IMR-90 (cell line): ENCODE measurements around the gene ZDHHC19. TPM values are rescaled to one million over a fixed set of nuclear protein-coding genes. Genes with fewer than 3 reads are reported as not detected.

Experiments
- ATAC-seq: fragments of 200-7000 bp; cut with Tn5 transposase; 2 replicates; pipeline ENCODE4 v1.9.1; 2020; ENCODE audit warnings: low read depth, mild to moderate bottlenecking, moderate library complexity
- BruUV-seq: library from RNA; stranded (reverse); fragments of 400-500 nt; replicated peaks from 2 replicates; lab custom pipeline; 2021; lab: Mats Ljungman, UMichigan
- CTCF ChIA-PET: fragments of 300-600 bp; formaldehyde crosslinking; extraction: SDS; loops from one replicate; lab custom pipeline; 2021; ENCODE audit warnings: antibody characterized with exemption; lab: Yijun Ruan, JAX
- POLR2A ChIA-PET: fragments of 300-600 bp; sonication (Branson Sonifier 250); formaldehyde crosslinking; loops from one replicate; lab custom pipeline; 2022; ENCODE audit warnings: antibody characterized with exemption; ENCODE audit not compliant: unreplicated experiment; lab: Charles Lee
- DNase-seq: peaks from one replicate; pipeline ENCODE4 v3.0.0; 2013
- H2AFZ ChIP-seq: replicated peaks from 2 replicates; pipeline ENCODE3; 2013; ENCODE audit warnings: low read length, mild to moderate bottlenecking; ENCODE audit not compliant: poor library complexity
- H2AK5ac ChIP-seq: 2 replicates; pipeline ENCODE4 v1.6.1; 2013; ENCODE audit warnings: low read depth, low read length, inconsistent platforms
- H2AK9ac ChIP-seq: replicated peaks from 2 replicates; pipeline ENCODE3; 2013; ENCODE audit warnings: mild to moderate bottlenecking, low read depth, low read length, moderate library complexity; ENCODE audit not compliant: poor library complexity
- H2BK120ac ChIP-seq: 2 replicates; pipeline ENCODE4 v1.6.1; 2013; ENCODE audit warnings: low read depth, low read length, inconsistent platforms
- H2BK15ac ChIP-seq: 3 replicates; pipeline ENCODE4 v1.6.1; 2013; ENCODE audit warnings: low read depth, low read length, inconsistent platforms
- H2BK20ac ChIP-seq: 2 replicates; pipeline ENCODE4 v1.6.1; 2013; ENCODE audit warnings: low read depth, mild to moderate bottlenecking, inconsistent platforms, low read length, moderate library complexity
- H2BK5ac ChIP-seq: 2 replicates; pipeline ENCODE4 v1.6.1; 2013; ENCODE audit warnings: mild to moderate bottlenecking, low read depth, low read length, inconsistent platforms; ENCODE audit not compliant: poor library complexity, severe bottlenecking
- H3K14ac ChIP-seq: replicated peaks from 2 replicates; pipeline ENCODE4 v1.6.1; 2013; ENCODE audit warnings: low read depth, low read length, inconsistent platforms
- H3K18ac ChIP-seq: 2 replicates; pipeline ENCODE4 v1.6.1; 2013; ENCODE audit warnings: low read depth, low read length, control low read depth
- H3K23ac ChIP-seq: 2 replicates; pipeline ENCODE4 v1.6.1; 2013; ENCODE audit warnings: low read depth, low read length, inconsistent platforms
- H3K27ac ChIP-seq: 2 replicates; pipeline ENCODE4 v1.5.1; 2013; ENCODE audit warnings: mild to moderate bottlenecking, control low read depth, low read length; ENCODE audit not compliant: insufficient read depth
- H3K27me3 ChIP-seq: 2 replicates; pipeline ENCODE4 v1.6.1; 2013; ENCODE audit warnings: low read length; ENCODE audit not compliant: control insufficient read depth, insufficient read depth
- H3K36me3 ChIP-seq: 2 replicates; pipeline ENCODE4 v1.6.1; 2013; ENCODE audit warnings: low read length, mixed read lengths; ENCODE audit not compliant: control insufficient read depth, insufficient read depth
- H3K4ac ChIP-seq: 2 replicates; pipeline ENCODE4 v1.6.1; 2013; ENCODE audit warnings: low read depth, low read length, inconsistent platforms
- H3K4me1 ChIP-seq: 2 replicates; pipeline ENCODE4 v1.6.1; 2013; ENCODE audit warnings: low read length, mixed read lengths; ENCODE audit not compliant: control insufficient read depth, insufficient read depth
- H3K4me2 ChIP-seq: 2 replicates; pipeline ENCODE4 v1.6.1; 2013; ENCODE audit warnings: low read depth, mild to moderate bottlenecking, control low read depth, low read length, moderate library complexity
- H3K4me3 ChIP-seq: 2 replicates; pipeline ENCODE4 v1.5.1; 2013; ENCODE audit warnings: low read depth, mild to moderate bottlenecking, control low read depth, low read length, moderate library complexity; ENCODE audit not compliant: insufficient read depth
- H3K56ac ChIP-seq: 2 replicates; pipeline ENCODE4 v1.6.1; 2013; ENCODE audit warnings: low read length, inconsistent platforms; ENCODE audit not compliant: insufficient read depth; ENCODE audit errors: extremely low read depth
- H3K79me1 ChIP-seq, 2 experiments: 2 replicates each; pipeline ENCODE4 v1.6.1; 2013; ENCODE audit warnings: low read length in 2 of 2, inconsistent platforms in 1 of 2, low read depth in 1 of 2
- H3K9ac ChIP-seq: 2 replicates; pipeline ENCODE4 v1.6.1; 2013; ENCODE audit warnings: low read depth, low read length, control low read depth
- H3K9me1 ChIP-seq: 2 replicates; pipeline ENCODE4 v1.6.1; 2013; ENCODE audit warnings: low read length, inconsistent platforms; ENCODE audit not compliant: insufficient read depth
- H3K9me3 ChIP-seq: 2 replicates; pipeline ENCODE4 v1.6.1; 2013; ENCODE audit warnings: low read length; ENCODE audit not compliant: control insufficient read depth, insufficient read depth
- H4K20me1 ChIP-seq: 2 replicates; pipeline ENCODE4 v1.6.1; 2013; ENCODE audit warnings: low read length, inconsistent platforms; ENCODE audit not compliant: insufficient read depth
- H4K5ac ChIP-seq: 2 replicates; pipeline ENCODE4 v1.6.1; 2013; ENCODE audit warnings: mild to moderate bottlenecking, low read depth, low read length, control low read depth
- H4K8ac ChIP-seq, 2 experiments: 2 replicates each; pipeline ENCODE4 v1.6.1; 2013; ENCODE audit warnings: low read depth in 2 of 2, low read length in 2 of 2, control low read depth in 1 of 2, inconsistent platforms in 1 of 2
- H4K91ac ChIP-seq: 2 replicates; pipeline ENCODE4 v1.6.1; 2013; ENCODE audit warnings: low read depth, low read length, inconsistent platforms; ENCODE audit not compliant: insufficient read depth
- BHLHE40 ChIP-seq: fragments of 150-350 bp; IDR thresholded peaks from 2 replicates; pipeline ENCODE4 v1.6.1; 2016; ENCODE audit warnings: mild to moderate bottlenecking, low read depth, low read length
- CEBPB ChIP-seq: IDR thresholded peaks from 2 replicates; pipeline ENCODE4 v1.6.1; 2012; ENCODE audit warnings: low read depth, low read length, improper control_type of control experiment
- FOS ChIP-seq: fragments of 150-350 bp; IDR thresholded peaks from 2 replicates; pipeline ENCODE4 v1.6.1; 2016; ENCODE audit warnings: low read depth, low read length
- MAFK ChIP-seq: IDR thresholded peaks from 2 replicates; pipeline ENCODE4 v1.6.1; 2012; ENCODE audit warnings: low read depth, low read length, improper control_type of control experiment
- MAZ ChIP-seq: IDR thresholded peaks from 2 replicates; pipeline ENCODE4 v1.6.1; 2012; ENCODE audit warnings: low read depth, mild to moderate bottlenecking, low read length, improper control_type of control experiment, moderate library complexity, borderline replicate concordance
- MXI1 ChIP-seq: IDR thresholded peaks from 2 replicates; pipeline ENCODE4 v1.6.1; 2012; ENCODE audit warnings: low read depth, mild to moderate bottlenecking, low read length, moderate library complexity, borderline replicate concordance
- POLR2A ChIP-seq: IDR thresholded peaks from 2 replicates; pipeline ENCODE4 v1.6.1; 2012; ENCODE audit warnings: mild to moderate bottlenecking, low read depth, low read length
- RAD21 ChIP-seq: IDR thresholded peaks from 2 replicates; pipeline ENCODE4 v1.6.1; 2012; ENCODE audit warnings: low read length, improper control_type of control experiment
- RCOR1 ChIP-seq: IDR thresholded peaks from 2 replicates; pipeline ENCODE4 v1.6.1; 2012; ENCODE audit warnings: mild to moderate bottlenecking, low read length, improper control_type of control experiment; ENCODE audit not compliant: insufficient replicate concordance
- RFX5 ChIP-seq: IDR thresholded peaks from 2 replicates; pipeline ENCODE4 v1.8.0; 2012; ENCODE audit warnings: low read depth, mild to moderate bottlenecking, low read length, moderate library complexity
- SMC3 ChIP-seq: fragments of 150-350 bp; IDR thresholded peaks from 2 replicates; pipeline ENCODE4 v1.6.1; 2016; ENCODE audit warnings: low read depth, mild to moderate bottlenecking, antibody characterized with exemption, low read length, moderate library complexity
- WGBS, 2 experiments: methylation state at CpG; one replicate each; pipeline versions ENCODE4 v1.1.5 to v1.1.7; 2013; ENCODE audit warnings: missing lambda C conversion rate in 2 of 2; ENCODE audit not compliant: insufficient read length in 1 of 2; ENCODE audit errors: extremely low coverage in 2 of 2; 5-methylcytosine and 5-hydroxymethylcytosine counted together
- dilution Hi-C: fragments of 300-500 bp; cut with HindIII; formaldehyde crosslinking; loops from one replicate; pipeline ENCODE4 v1.14.3; 2018; ENCODE audit warnings: low sequenced_read_pairs; ENCODE audit not compliant: unreplicated experiment
- in situ Hi-C: fragments of 300-500 bp; cut with MboI; formaldehyde crosslinking; loops from 3 replicates; pipeline ENCODE4 v1.14.3; 2019; ENCODE audit warnings: low sequenced_read_pairs, inconsistent platforms, mixed read lengths
- intact Hi-C: fragments of 100-400 bp; cut with micrococcal nuclease; formaldehyde crosslinking; loops from 2 replicates; pipeline ENCODE4 v1.10.0; 2022
- polyA plus RNA-seq, 3 experiments: library from polyadenylated mRNA; depleted of rRNA; stranded (reverse); fragments of >200 nt; gene quantifications; 2 replicates each; pipeline ENCODE4 v1.2.3, GENCODE V29; 2012; ENCODE audit warnings: low replicate concordance in 1 of 3
- total RNA-seq: library from RNA; depleted of rRNA; stranded (reverse); fragments of >200 nt; gene quantifications from 2 replicates; pipeline ENCODE4 v1.2.3, GENCODE V29; 2012
- TF ChIP-seq, protein P1 (sequence below): fragments of 150-350 bp; IDR thresholded peaks from 2 replicates; pipeline ENCODE4 v1.6.1; 2017; ENCODE audit warnings: mild to moderate bottlenecking, antibody characterized with exemption, low read length, low read depth
- TF ChIP-seq, protein P2 (sequence below): conservative IDR thresholded peaks from 2 replicates; pipeline ENCODE4 v1.5.1; 2012; ENCODE audit warnings: mild to moderate bottlenecking, low read depth, low read length, improper control_type of control experiment
- TF ChIP-seq, protein P3 (sequence below): fragments of 150-350 bp; IDR thresholded peaks from 2 replicates; pipeline ENCODE4 v1.6.1; 2016; ENCODE audit warnings: low read depth, mild to moderate bottlenecking, low read length, moderate library complexity, borderline replicate concordance

The ZDHHC19 gene
- total and polyA plus RNA-seq, 2 of the 4 experiments (the other 2 are of a cell fraction): 0.09 TPM; not detected in 1

- no peak for ATAC-seq
- TF ChIP-seq FOS (no peak), RAD21 (no peak), MAFK (no peak), BHLHE40 (no peak), POLR2A (no peak), CEBPB (no peak), MXI1 (no peak), RCOR1 (no peak), SMC3 (no peak), RFX5 (no peak), MAZ (no peak)
- TF ChIP-seq, protein P1, sequence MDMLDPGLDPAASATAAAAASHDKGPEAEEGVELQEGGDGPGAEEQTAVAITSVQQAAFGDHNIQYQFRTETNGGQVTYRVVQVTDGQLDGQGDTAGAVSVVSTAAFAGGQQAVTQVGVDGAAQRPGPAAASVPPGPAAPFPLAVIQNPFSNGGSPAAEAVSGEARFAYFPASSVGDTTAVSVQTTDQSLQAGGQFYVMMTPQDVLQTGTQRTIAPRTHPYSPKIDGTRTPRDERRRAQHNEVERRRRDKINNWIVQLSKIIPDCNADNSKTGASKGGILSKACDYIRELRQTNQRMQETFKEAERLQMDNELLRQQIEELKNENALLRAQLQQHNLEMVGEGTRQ: no peak
- TF ChIP-seq, protein P2, sequence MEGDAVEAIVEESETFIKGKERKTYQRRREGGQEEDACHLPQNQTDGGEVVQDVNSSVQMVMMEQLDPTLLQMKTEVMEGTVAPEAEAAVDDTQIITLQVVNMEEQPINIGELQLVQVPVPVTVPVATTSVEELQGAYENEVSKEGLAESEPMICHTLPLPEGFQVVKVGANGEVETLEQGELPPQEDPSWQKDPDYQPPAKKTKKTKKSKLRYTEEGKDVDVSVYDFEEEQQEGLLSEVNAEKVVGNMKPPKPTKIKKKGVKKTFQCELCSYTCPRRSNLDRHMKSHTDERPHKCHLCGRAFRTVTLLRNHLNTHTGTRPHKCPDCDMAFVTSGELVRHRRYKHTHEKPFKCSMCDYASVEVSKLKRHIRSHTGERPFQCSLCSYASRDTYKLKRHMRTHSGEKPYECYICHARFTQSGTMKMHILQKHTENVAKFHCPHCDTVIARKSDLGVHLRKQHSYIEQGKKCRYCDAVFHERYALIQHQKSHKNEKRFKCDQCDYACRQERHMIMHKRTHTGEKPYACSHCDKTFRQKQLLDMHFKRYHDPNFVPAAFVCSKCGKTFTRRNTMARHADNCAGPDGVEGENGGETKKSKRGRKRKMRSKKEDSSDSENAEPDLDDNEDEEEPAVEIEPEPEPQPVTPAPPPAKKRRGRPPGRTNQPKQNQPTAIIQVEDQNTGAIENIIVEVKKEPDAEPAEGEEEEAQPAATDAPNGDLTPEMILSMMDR: no peak
- TF ChIP-seq, protein P3, sequence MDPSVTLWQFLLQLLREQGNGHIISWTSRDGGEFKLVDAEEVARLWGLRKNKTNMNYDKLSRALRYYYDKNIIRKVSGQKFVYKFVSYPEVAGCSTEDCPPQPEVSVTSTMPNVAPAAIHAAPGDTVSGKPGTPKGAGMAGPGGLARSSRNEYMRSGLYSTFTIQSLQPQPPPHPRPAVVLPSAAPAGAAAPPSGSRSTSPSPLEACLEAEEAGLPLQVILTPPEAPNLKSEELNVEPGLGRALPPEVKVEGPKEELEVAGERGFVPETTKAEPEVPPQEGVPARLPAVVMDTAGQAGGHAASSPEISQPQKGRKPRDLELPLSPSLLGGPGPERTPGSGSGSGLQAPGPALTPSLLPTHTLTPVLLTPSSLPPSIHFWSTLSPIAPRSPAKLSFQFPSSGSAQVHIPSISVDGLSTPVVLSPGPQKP: no peak
Measured at GRCh38 chr3:196254376-196255283, 43.4 kb upstream of the ZDHHC19 start.

More at GRCh38 chr3:196254376-196255283, 43.4 kb upstream of the ZDHHC19 start:
- CTCF ChIA-PET: interaction anchor here (1.0 kb wide), 1 partner anchor 8 kb away, joined by 4 read pairs; no protein-coding TSS in a partner anchor
- no peak overlapping the region for H4K5ac ChIP-seq
- peaks cover 21 to 31% of the 10 kb centered on the region in 2 experiments for H3K79me1 ChIP-seq
- no peak overlapping the region for H2AK5ac ChIP-seq
- dilution Hi-C loops: no loop called here
- H3K14ac ChIP-seq: no peak overlapping the region
- no peaks in the 10 kb centered on the region for H3K9me3 ChIP-seq
- BruUV-seq: no TSS peak
- intact Hi-C loops: loop anchor here (5.0 to 10.0 kb wide), 3 partner anchors 178 to 430 kb away; partner anchors contain the start of genes RNF168 and UBXN7
- no peak overlapping the region for H2BK20ac ChIP-seq
- H3K27ac ChIP-seq: no peak overlapping the region
- no peak overlapping the region for H3K4ac ChIP-seq
- H2BK5ac ChIP-seq: no peak overlapping the region
- peaks cover 16% of the 10 kb centered on the region for H3K36me3 ChIP-seq
- H2AFZ ChIP-seq: no peak overlapping the region
- H2AK9ac ChIP-seq: no peak overlapping the region
- WGBS, 2 experiments: no CpG with 5 or more reads among the region's 5 CpGs
- in situ Hi-C loops: loop anchor here (5.0 kb wide), 2 partner anchors 268 to 428 kb away; no protein-coding TSS in a partner anchor
- H4K20me1 ChIP-seq: peaks cover 5% of the 10 kb centered on the region
- no peak overlapping the region for H4K8ac ChIP-seq
- H3K4me3 ChIP-seq: no peak overlapping the region
- H3K4me2 ChIP-seq: no peak overlapping the region
- no peaks in the 10 kb centered on the region for H3K27me3 ChIP-seq
- no peak overlapping the region for H2BK15ac ChIP-seq
- POLR2A ChIA-PET: no interaction called here
- no peaks in the 10 kb centered on the region for H3K4me1 ChIP-seq
- H3K9ac ChIP-seq: no peak overlapping the region
- H3K9me1 ChIP-seq: no peaks in the 10 kb centered on the region
- H3K56ac ChIP-seq: no peak overlapping the region
- H3K18ac ChIP-seq: no peak overlapping the region
- no peak for DNase-seq
- H4K91ac ChIP-seq: no peak overlapping the region
- H3K23ac ChIP-seq: no peak overlapping the region
- H2BK120ac ChIP-seq: no peak overlapping the region
